HG02840 (cell line): ENCODE results near the gene BTBD6.
A peak's percentile ranks its signal among the peaks of the same experiment; 100 is the strongest.
"Not testable (repeated sequence)": the region's sequence is repeated elsewhere in the genome, so short reads cannot be mapped to it uniquely, and the experiment has no call there.

ENCODE experiments used
- ATAC-seq: cut with Tn5 transposase; IDR thresholded peaks from one replicate; pipeline ENCODE4 v1.9.1; 2021; ENCODE audit warnings: mild to moderate bottlenecking, moderate library complexity, moderate number of reproducible peaks; ENCODE audit not compliant: unreplicated experiment, low FRiP score

BTBD6 gene

GRCh38 chr14:105288936-105289335 is 40.6 kb downstream of the BTBD6 start:
- not testable (repeated sequence) for ATAC-seq

- ATAC-seq, result no peak
Measured at GRCh38 chr14:105290621-105291346, 42.5 kb downstream of the BTBD6 start.

- ATAC-seq, result no peak
Measured at GRCh38 chr14:105292826-105293711, 44.7 kb downstream of the BTBD6 start.

- no peak for ATAC-seq
Measured at GRCh38 chr14:105294142-105294597, 45.8 kb downstream of the BTBD6 start.

GRCh38 chr14:105297311-105297710 is 49.0 kb downstream of the BTBD6 start:
- ATAC-seq, result not testable (repeated sequence)

- ATAC-seq, result peak; percentile 4
Measured at GRCh38 chr14:105299654-105300541, 51.6 kb downstream of the BTBD6 start.
